Suprapubic skin (tissue), 4 donors: ENCODE data around the gene RUNX2. TPM values are rescaled to one million over a fixed set of nuclear protein-coding genes. Genes with fewer than 3 reads are reported as not detected.

Experiments
- DNase-seq, 2 donors: peaks; one replicate each; pipeline ENCODE4 v3.0.0-alpha.2; 2019; ENCODE audit warnings: low spot score in 2 of 2
- H3K27ac ChIP-seq: fragments of 200-600 bp; sonication (generic); one replicate; pipeline ENCODE4 v1.5.1; 2019
- H3K27me3 ChIP-seq: fragments of 200-600 bp; sonication (generic); one replicate; pipeline ENCODE4 v1.5.1; 2019
- H3K36me3 ChIP-seq: fragments of 200-600 bp; sonication (generic); one replicate; pipeline ENCODE4 v1.5.1; 2019
- H3K4me1 ChIP-seq: fragments of 200-600 bp; sonication (generic); one replicate; pipeline ENCODE4 v1.5.1; 2019
- H3K4me3 ChIP-seq: fragments of 200-600 bp; sonication (generic); one replicate; pipeline ENCODE4 v1.5.1; 2019; ENCODE audit warnings: mild to moderate bottlenecking
- H3K9me3 ChIP-seq: fragments of 200-600 bp; sonication (generic); one replicate; pipeline ENCODE4 v1.5.1; 2019
- CTCF ChIP-seq, 2 donors: fragments of 200-600 bp in 1 of 2; fragments of 450-650 bp in 1 of 2; sonication (generic) in 1 of 2; IDR thresholded peaks; one replicate each; pipeline ENCODE4 v1.5.1; 2016 to 2019; ENCODE audit warnings: antibody characterized with exemption in 2 of 2, mild to moderate bottlenecking in 1 of 2, moderate library complexity in 1 of 2
- EP300 ChIP-seq: sonication (generic); formaldehyde crosslinking; IDR thresholded peaks from one replicate; pipeline ENCODE4 v1.6.1; 2017; ENCODE audit warnings: antibody characterized with exemption
- POLR2A ChIP-seq, 2 donors: fragments of 450-650 bp; IDR thresholded peaks; one replicate each; pipeline ENCODE4 v1.6.1; 2017; ENCODE audit warnings: antibody characterized with exemption in 2 of 2, mild to moderate bottlenecking in 2 of 2, moderate library complexity in 2 of 2
- POLR2AphosphoS5 ChIP-seq, 3 donors: sonication (generic); formaldehyde crosslinking; IDR thresholded peaks; one replicate each; pipeline ENCODE4 v1.6.1; 2017; ENCODE audit warnings: antibody characterized with exemption in 3 of 3
- WGBS: methylation state at CpG from one replicate; pipeline ENCODE4 v1.1.5; 2018; 5-methylcytosine and 5-hydroxymethylcytosine counted together
- total RNA-seq, 4 donors: library from RNA; depleted of rRNA; stranded (reverse); fragments of >200 nt; gene quantifications; one replicate each; pipeline ENCODE4 v1.1.0, GENCODE V29; 2016

Gene RUNX2
- total RNA-seq, 4 donors from 2014 or later: 2.6 to 5.9 (median 3.1) TPM

GRCh38 chr6:45297320-45297719 lies 30.8 kb upstream of the RUNX2 start:
- TF ChIP-seq POLR2A (IDR thresholded peaks at IDR 0.05): no peak
- TF ChIP-seq CTCF (IDR thresholded peaks at IDR 0.05): no peak
- no peak for TF ChIP-seq EP300
- TF ChIP-seq POLR2AphosphoS5 (IDR thresholded peaks at IDR 0.05): no peak
- Histone ChIP-seq H3K27me3 (no peaks in the 10 kb centered on the region), H3K27ac (no peak overlapping the region), H3K4me1 (no peaks in the 10 kb centered on the region), H3K9me3 (no peaks in the 10 kb centered on the region), H3K4me3 (no peak overlapping the region), H3K36me3 (no peaks in the 10 kb centered on the region)
- DNase-seq: no peak

DNA sequence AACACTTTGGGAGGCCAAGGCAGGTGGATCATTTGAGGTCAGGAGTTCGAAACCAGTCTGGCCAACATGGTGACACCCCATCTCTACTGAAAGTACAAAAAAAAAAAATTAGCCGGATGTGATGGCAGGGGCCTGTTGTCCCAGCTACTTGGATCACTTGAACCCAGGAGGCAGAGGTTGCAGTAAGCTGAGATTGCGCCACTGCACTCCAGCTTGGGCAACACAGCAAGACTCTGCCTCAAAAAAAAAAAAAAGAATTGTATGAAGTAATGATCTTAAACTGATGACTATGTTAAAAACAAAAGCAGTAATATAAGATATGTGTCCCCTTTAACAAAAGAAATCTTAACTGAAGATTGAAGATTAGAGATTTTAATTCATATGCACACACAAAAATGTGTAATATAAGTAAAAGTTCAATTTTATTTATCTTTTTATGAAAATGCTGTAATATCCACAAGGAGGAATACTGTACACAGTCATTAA lies 29.0 kb upstream of the RUNX2 start:
- H3K4me3 ChIP-seq: no peak overlapping the region
- no peaks in the 10 kb centered on the region for H3K27me3 ChIP-seq
- H3K27ac ChIP-seq: no peak overlapping the region
- H3K9me3 ChIP-seq: no peaks in the 10 kb centered on the region
- no peaks in the 10 kb centered on the region for H3K4me1 ChIP-seq
- DNase-seq: no peak
- no peak for TF ChIP-seq EP300
- no peak for TF ChIP-seq POLR2AphosphoS5 (IDR thresholded peaks at IDR 0.05)
- no peak for TF ChIP-seq CTCF (IDR thresholded peaks at IDR 0.05)
- no peak for TF ChIP-seq POLR2A (IDR thresholded peaks at IDR 0.05)
- H3K36me3 ChIP-seq: no peaks in the 10 kb centered on the region
- WGBS: 97% methylated on average over 3 of the region's 3 CpGs

DNA sequence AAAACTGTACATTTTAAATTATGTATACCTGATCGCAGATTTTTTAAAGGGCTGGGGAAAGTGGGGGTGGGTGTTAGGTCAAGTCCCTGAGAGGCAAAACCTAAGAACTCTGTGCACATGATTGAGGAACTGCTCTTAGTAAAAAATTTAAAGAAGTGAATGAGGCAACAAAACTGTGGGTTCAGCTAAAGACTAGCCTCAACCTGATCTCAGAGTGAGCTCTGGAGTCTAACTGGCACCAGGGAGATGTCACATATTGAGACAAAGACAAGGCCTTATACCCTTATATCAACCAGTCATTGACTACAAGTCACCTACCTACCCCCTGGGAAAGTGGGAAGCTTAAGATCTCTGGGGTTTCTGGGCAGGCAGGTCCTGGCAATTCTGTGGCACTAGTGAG lies 27.4 kb upstream of the RUNX2 start:
- no peak overlapping the region for H3K4me3 ChIP-seq
- no peaks in the 10 kb centered on the region for H3K4me1 ChIP-seq
- no peak for TF ChIP-seq CTCF (IDR thresholded peaks at IDR 0.05)
- TF ChIP-seq POLR2AphosphoS5 (IDR thresholded peaks at IDR 0.05): no peak
- TF ChIP-seq POLR2A (IDR thresholded peaks at IDR 0.05): no peak
- no peak for TF ChIP-seq EP300
- H3K27ac ChIP-seq: no peak overlapping the region
- DNase-seq: no peak
- no peaks in the 10 kb centered on the region for H3K36me3 ChIP-seq
- H3K9me3 ChIP-seq: no peaks in the 10 kb centered on the region
- WGBS: 100% methylated on average over 1 of the region's 1 CpG
- H3K27me3 ChIP-seq: no peaks in the 10 kb centered on the region

GRCh38 chr6:45301348-45302142 lies 26.6 kb upstream of the RUNX2 start:
- Histone ChIP-seq H3K4me3 (no peak overlapping the region), H3K27ac (no peak overlapping the region), H3K36me3 (no peaks in the 10 kb centered on the region), H3K27me3 (no peaks in the 10 kb centered on the region), H3K9me3 (no peaks in the 10 kb centered on the region), H3K4me1 (no peaks in the 10 kb centered on the region)
- no peak for DNase-seq
- WGBS: 66% methylated on average over 3 of the region's 3 CpGs
- TF ChIP-seq EP300 (no peak), CTCF (IDR thresholded peaks at IDR 0.05) (no peak), POLR2A (IDR thresholded peaks at IDR 0.05) (no peak), POLR2AphosphoS5 (IDR thresholded peaks at IDR 0.05) (no peak)

DNA sequence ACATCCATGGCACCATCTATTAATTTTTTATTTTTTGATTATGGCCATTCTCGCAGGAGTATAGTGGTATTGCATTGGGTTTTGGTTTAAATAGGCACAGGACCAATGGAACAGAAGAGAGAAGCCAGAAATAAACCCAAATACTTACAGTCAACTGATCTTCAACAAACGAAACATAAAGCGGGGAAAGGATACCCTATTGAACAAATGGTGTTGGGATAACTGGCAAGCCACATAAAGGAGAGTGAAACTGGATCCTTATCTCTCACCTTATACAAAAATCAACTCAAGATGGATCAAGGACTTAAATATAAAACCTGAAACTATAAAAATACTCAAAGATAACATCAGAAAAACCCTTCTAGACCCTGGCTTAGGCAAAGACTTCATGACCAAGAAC lies 25.3 kb upstream of the RUNX2 start:
- Histone ChIP-seq H3K4me1 (no peaks in the 10 kb centered on the region), H3K27ac (no peak overlapping the region), H3K4me3 (no peak overlapping the region), H3K36me3 (no peaks in the 10 kb centered on the region), H3K27me3 (no peaks in the 10 kb centered on the region), H3K9me3 (no peaks in the 10 kb centered on the region)
- DNase-seq: no peak
- no peak for TF ChIP-seq POLR2A (IDR thresholded peaks at IDR 0.05)
- 94% methylated on average over 3 of the region's 3 CpGs for WGBS
